ENCODE results near the gene CHCHD3.

The CHCHD3 gene

DNA sequence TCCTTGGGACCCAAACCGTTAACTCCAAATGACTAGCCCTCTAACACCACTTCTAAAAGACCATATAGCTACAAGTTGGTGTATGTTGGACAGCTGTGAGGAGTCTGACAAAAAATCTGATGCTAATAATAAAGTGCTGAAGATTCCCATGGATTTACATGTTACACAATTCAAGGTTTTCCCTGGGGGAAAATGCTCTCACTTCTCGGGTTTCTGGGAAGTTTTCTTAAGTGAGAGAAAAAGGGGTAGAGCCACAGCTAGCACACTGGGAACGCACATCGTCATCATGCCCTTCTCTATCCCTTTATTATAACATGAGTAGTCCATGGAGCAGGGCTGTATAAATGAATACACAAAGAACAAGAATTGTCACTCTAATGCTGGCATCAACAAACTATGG, 162.1 kb downstream of the CHCHD3 start:
- no peak for ATAC-seq
- TF ChIP-seq OSR1 (CRISPR knock-in tag; IDR thresholded peaks at IDR 0.05) (no peak), PPARA (CRISPR knock-in tag; IDR thresholded peaks at IDR 0.05; ENCODE audit: borderline replicate concordance) (no peak), ZFP30 (CRISPR knock-in tag; IDR thresholded peaks at IDR 0.05) (no peak), ZNF70 (CRISPR knock-in tag; IDR thresholded peaks at IDR 0.05) (no peak), SNAI2 (CRISPR knock-in tag; IDR thresholded peaks at IDR 0.05) (no peak)

DNA sequence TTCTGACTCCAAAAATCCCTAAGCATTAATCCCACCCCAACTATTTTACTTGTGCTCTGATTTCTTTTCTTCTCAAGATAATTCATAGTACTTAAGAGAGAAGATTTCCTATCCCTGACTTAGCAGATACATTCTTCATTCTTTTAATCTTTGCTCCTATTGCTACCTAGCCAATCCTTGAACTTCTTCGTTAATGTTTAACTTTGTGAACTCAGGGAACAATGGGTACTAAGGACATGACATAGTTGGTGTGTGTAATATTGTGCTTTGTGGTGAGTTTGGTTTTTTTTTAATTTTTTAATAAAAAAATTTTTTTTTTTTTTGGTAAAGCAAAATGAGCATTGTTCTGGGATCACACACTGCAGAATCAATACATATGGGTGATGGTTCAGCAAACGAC, 166.2 kb downstream of the CHCHD3 start:
- no peak for ATAC-seq
- no peak for TF ChIP-seq CSDC2 (CRISPR knock-in tag; IDR thresholded peaks at IDR 0.05)
- TF ChIP-seq TCF4 (CRISPR knock-in tag; IDR thresholded peaks at IDR 0.05; ENCODE audit: borderline replicate concordance): no peak

DNA sequence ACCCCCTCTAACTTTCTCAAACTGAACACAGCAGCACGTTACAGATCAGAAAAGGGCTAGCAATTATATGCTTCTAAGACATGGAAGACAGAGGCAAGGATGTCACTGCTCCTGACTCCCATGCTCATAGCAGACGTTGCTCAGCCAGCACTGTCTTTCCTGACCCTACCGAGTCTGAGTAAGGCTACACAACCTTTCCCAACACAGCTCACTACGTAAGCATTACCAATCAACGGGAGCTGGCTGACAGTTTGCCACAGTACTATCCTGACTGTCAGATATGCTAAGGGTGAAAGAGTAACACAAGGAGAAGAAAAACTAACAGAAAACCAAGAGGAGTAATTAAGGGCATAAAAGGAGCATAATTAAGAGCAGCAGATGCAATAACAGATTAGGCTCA, 171.2 kb downstream of the CHCHD3 start:
- no peak for ATAC-seq
- no peak for TF ChIP-seq GLIS3 (CRISPR knock-in tag; IDR thresholded peaks at IDR 0.05)
- no peak for TF ChIP-seq CSDC2 (CRISPR knock-in tag; IDR thresholded peaks at IDR 0.05)
- no peak for TF ChIP-seq ISL1 (CRISPR knock-in tag; IDR thresholded peaks at IDR 0.05)
- TF ChIP-seq RARB (CRISPR knock-in tag; IDR thresholded peaks at IDR 0.05): no peak
- TF ChIP-seq, protein P1, sequence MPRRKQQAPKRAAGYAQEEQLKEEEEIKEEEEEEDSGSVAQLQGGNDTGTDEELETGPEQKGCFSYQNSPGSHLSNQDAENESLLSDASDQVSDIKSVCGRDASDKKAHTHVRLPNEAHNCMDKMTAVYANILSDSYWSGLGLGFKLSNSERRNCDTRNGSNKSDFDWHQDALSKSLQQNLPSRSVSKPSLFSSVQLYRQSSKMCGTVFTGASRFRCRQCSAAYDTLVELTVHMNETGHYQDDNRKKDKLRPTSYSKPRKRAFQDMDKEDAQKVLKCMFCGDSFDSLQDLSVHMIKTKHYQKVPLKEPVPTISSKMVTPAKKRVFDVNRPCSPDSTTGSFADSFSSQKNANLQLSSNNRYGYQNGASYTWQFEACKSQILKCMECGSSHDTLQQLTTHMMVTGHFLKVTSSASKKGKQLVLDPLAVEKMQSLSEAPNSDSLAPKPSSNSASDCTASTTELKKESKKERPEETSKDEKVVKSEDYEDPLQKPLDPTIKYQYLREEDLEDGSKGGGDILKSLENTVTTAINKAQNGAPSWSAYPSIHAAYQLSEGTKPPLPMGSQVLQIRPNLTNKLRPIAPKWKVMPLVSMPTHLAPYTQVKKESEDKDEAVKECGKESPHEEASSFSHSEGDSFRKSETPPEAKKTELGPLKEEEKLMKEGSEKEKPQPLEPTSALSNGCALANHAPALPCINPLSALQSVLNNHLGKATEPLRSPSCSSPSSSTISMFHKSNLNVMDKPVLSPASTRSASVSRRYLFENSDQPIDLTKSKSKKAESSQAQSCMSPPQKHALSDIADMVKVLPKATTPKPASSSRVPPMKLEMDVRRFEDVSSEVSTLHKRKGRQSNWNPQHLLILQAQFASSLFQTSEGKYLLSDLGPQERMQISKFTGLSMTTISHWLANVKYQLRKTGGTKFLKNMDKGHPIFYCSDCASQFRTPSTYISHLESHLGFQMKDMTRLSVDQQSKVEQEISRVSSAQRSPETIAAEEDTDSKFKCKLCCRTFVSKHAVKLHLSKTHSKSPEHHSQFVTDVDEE (CRISPR knock-in tag; IDR thresholded peaks at IDR 0.05): no peak
- TF ChIP-seq OSR1 (CRISPR knock-in tag; IDR thresholded peaks at IDR 0.05): no peak
- TF ChIP-seq, protein P2, sequence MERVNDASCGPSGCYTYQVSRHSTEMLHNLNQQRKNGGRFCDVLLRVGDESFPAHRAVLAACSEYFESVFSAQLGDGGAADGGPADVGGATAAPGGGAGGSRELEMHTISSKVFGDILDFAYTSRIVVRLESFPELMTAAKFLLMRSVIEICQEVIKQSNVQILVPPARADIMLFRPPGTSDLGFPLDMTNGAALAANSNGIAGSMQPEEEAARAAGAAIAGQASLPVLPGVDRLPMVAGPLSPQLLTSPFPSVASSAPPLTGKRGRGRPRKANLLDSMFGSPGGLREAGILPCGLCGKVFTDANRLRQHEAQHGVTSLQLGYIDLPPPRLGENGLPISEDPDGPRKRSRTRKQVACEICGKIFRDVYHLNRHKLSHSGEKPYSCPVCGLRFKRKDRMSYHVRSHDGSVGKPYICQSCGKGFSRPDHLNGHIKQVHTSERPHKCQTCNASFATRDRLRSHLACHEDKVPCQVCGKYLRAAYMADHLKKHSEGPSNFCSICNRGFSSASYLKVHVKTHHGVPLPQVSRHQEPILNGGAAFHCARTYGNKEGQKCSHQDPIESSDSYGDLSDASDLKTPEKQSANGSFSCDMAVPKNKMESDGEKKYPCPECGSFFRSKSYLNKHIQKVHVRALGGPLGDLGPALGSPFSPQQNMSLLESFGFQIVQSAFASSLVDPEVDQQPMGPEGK (CRISPR knock-in tag; IDR thresholded peaks at IDR 0.05; ENCODE audit: borderline replicate concordance): no peak
- no peak for TF ChIP-seq TCF4 (CRISPR knock-in tag; IDR thresholded peaks at IDR 0.05; ENCODE audit: borderline replicate concordance)
- TF ChIP-seq, protein P3, sequence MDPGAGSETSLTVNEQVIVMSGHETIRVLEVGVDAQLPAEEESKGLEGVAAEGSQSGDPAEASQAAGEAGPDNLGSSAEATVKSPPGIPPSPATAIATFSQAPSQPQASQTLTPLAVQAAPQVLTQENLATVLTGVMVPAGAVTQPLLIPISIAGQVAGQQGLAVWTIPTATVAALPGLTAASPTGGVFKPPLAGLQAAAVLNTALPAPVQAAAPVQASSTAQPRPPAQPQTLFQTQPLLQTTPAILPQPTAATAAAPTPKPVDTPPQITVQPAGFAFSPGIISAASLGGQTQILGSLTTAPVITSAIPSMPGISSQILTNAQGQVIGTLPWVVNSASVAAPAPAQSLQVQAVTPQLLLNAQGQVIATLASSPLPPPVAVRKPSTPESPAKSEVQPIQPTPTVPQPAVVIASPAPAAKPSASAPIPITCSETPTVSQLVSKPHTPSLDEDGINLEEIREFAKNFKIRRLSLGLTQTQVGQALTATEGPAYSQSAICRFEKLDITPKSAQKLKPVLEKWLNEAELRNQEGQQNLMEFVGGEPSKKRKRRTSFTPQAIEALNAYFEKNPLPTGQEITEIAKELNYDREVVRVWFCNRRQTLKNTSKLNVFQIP (CRISPR knock-in tag; IDR thresholded peaks at IDR 0.05; ENCODE audit: borderline replicate concordance, low read depth): no peak
- no peak for TF ChIP-seq SNAI2 (CRISPR knock-in tag; IDR thresholded peaks at IDR 0.05)
- TF ChIP-seq PPARA (CRISPR knock-in tag; IDR thresholded peaks at IDR 0.05; ENCODE audit: borderline replicate concordance): no peak
- no peak for TF ChIP-seq ZC3H10 (CRISPR knock-in tag; IDR thresholded peaks at IDR 0.05)
- TF ChIP-seq ZNF565 (CRISPR knock-in tag; conservative IDR thresholded peaks at IDR 0.05; ENCODE audit: low read depth): no peak
- TF ChIP-seq ARNTL (CRISPR knock-in tag; IDR thresholded peaks at IDR 0.05; ENCODE audit: borderline replicate concordance, low read depth): no peak
- TF ChIP-seq ZFP3 (CRISPR knock-in tag; IDR thresholded peaks at IDR 0.05): no peak
- no peak for TF ChIP-seq ZNF8 (CRISPR knock-in tag; IDR thresholded peaks at IDR 0.05)
- no peak for TF ChIP-seq ZNF70 (CRISPR knock-in tag; IDR thresholded peaks at IDR 0.05)
- TF ChIP-seq, protein P4, sequence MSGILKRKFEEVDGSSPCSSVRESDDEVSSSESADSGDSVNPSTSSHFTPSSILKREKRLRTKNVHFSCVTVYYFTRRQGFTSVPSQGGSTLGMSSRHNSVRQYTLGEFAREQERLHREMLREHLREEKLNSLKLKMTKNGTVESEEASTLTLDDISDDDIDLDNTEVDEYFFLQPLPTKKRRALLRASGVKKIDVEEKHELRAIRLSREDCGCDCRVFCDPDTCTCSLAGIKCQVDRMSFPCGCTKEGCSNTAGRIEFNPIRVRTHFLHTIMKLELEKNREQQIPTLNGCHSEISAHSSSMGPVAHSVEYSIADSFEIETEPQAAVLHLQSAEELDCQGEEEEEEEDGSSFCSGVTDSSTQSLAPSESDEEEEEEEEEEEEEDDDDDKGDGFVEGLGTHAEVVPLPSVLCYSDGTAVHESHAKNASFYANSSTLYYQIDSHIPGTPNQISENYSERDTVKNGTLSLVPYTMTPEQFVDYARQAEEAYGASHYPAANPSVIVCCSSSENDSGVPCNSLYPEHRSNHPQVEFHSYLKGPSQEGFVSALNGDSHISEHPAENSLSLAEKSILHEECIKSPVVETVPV (CRISPR knock-in tag; IDR thresholded peaks at IDR 0.05): no peak
- TF ChIP-seq ESRRG (CRISPR knock-in tag; IDR thresholded peaks at IDR 0.05): no peak

DNA sequence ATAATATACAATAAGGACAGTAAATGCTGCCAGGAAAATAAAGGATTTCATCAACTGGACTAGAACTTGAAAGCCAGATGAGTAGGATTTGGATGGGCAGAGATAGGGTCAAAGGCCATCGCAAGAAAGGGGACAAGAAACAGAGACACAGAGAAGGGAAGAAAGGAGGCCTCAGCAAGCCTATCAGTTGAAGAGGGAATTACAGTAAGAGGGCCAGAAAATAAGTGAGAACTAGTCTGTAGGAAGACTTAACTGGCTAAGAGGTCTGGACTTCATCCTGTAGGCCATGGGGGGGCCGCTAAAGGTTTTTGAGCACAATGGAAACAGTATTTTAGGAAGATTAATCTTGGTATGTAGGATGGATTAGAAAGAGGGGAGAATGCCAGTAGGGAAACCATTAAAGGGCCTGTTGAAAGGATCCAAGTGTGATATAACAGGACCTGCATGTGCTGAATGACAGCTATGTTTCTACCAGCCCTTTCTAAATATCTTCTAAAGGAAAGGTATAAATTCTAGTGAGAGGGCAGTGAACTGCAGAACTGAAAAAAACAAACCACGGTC, 174.4 kb downstream of the CHCHD3 start:
- no peak for ATAC-seq
- no peak for TF ChIP-seq OSR1 (CRISPR knock-in tag; IDR thresholded peaks at IDR 0.05)
- no peak for TF ChIP-seq ZC3H10 (CRISPR knock-in tag; IDR thresholded peaks at IDR 0.05)
- TF ChIP-seq, protein P2 (CRISPR knock-in tag; IDR thresholded peaks at IDR 0.05; ENCODE audit: borderline replicate concordance): no peak
- TF ChIP-seq ARNTL (CRISPR knock-in tag; IDR thresholded peaks at IDR 0.05; ENCODE audit: borderline replicate concordance, low read depth): no peak
- no peak for TF ChIP-seq RARB (CRISPR knock-in tag; IDR thresholded peaks at IDR 0.05)
- TF ChIP-seq ISL1 (CRISPR knock-in tag; IDR thresholded peaks at IDR 0.05): no peak
- no peak for TF ChIP-seq PPARA (CRISPR knock-in tag; IDR thresholded peaks at IDR 0.05; ENCODE audit: borderline replicate concordance)
- TF ChIP-seq TCF4 (CRISPR knock-in tag; IDR thresholded peaks at IDR 0.05; ENCODE audit: borderline replicate concordance): no peak
- TF ChIP-seq, protein P1 (CRISPR knock-in tag; IDR thresholded peaks at IDR 0.05): no peak

Measured in SK-N-SH treated with all-trans-retinoic acid at 6 μM for 48 hours (cell line).